GM10847 (cell line): ENCODE measurements around the gene DTD1.

Source experiments
- POLR2A ChIP-seq: IDR thresholded peaks from 2 replicates; pipeline ENCODE4 v1.6.1; 2011; ENCODE audit not compliant: insufficient read length; ENCODE audit errors: extremely low read depth

Gene DTD1, protein sequence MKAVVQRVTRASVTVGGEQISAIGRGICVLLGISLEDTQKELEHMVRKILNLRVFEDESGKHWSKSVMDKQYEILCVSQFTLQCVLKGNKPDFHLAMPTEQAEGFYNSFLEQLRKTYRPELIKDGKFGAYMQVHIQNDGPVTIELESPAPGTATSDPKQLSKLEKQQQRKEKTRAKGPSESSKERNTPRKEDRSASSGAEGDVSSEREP

DNA sequence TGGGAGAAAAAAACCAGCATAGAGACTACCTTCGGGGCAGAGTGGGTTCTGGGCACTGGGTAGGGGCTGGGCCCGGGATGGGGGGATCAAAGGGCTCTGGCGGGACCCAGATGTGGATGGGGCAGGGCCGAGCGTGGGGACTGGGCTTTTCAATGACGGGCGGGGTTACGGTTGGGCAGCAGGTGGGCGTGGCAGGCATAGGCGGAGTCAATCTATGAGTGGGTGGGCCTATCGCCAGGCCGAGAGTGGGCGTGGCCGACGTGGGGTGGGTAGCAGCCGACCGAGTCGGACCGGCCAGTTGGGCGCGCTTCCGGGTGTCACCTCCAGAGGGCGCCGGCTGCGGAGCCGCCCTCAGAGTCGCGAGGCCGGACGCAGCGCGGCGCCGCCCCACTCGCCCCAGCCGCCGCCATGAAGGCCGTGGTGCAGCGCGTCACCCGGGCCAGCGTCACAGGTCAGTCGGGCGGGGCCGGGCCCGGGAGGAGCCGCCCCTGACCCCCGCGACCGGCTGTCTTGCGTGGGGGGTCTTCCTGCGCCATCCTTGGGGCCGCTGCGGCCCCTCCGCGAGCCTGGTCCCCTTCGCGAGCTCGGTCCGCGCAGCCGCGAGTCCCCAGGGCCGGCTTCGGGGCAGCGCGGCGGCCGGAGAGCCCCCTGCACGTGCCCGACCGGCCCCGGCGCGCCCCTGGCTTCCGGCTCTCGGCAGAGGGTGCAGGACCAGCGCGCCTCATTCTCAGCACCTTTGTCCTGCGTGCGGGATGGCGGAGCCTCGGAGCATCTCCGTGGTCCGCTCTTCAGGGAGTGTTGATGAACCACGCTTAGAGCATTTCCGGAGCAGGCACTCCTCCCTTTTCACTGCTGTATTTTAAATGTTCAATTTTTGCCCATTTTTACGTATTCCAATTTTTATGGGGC, at the start of gene DTD1:
TSS of gene DTD1 (plus strand) at position 390 of the 909 bp plus-strand sequence. CDS start at position 409, 19 bp downstream.
- TF ChIP-seq POLR2A: no peak

DNA sequence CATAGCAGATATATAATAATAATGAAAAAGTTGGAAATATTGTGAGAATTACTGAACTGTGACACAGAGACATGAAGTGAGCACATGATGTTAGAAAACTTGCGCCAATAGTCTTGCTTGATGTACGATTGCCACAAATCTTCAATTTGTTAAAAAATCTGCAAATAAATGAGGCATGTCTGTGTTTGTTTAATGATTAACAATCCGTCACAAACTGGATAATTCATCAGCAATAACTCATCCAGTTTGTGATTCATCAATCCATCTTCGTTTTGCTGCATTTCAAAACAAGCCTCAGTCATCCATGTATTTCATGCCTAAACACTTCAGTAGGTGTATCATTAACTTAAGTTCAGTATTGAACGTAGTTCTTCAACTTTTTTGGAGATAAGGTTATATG, 46.1 kb upstream of the DTD1 start:
- TF ChIP-seq POLR2A: no peak

DNA sequence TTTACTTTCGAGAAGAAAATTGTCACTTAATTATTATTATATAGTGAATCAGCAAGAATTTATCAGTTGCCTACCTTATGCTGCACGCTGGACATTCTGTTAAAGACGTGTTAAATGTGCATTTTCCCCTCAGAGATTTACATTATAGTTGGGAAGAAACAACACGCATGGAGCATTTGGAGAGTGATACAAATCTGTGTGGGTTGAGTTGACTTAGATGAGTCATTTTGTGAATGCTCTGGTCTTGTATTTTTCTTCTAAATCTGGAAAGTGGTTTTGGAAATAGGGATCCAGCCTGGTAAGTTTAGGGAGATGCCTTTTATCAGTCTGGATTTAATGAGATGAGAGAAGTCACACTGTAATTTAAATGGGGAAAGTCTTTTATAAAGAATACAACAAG, 44.6 kb upstream of the DTD1 start:
- TF ChIP-seq POLR2A: no peak

DNA sequence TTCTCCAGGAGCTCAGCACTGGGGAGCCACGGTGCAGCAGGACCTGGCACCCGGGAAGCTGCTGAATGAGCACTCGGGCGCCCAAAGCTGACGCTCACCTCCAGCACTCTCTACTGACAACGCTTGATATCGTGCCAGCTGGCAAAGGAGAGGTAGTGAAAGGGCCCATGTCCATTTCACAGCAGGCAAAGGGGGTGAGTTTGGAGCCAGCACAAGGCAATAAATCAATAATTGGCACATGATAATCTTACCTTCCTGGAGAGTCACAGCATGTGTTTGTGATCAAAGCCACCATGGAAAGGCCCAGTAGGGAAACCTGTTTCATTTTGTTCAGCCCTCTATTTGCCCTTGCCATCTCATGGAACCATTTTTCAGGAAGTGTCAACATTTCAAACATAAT, 43.9 kb upstream of the DTD1 start:
- no peak for TF ChIP-seq POLR2A

DNA sequence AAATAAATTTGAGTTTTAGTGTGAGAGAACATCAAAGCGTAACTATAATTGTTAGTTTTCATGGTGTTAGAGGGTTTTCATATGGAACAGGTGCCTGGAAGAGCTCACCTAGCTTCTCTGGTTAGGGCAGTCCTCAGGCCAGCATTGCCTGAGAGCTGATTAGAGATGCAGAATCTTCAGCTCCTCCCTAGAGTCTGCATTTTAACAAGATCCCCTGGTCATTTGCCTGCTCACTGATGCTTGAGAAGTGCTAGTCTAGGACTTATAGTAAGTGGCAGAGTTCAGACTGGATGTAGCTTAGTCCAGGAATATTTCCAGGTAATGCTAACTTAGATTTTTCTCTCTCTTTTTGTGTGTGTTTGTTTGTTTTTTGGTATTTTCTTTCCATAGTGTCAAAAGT, 42.3 kb upstream of the DTD1 start:
- TF ChIP-seq POLR2A: no peak

DNA sequence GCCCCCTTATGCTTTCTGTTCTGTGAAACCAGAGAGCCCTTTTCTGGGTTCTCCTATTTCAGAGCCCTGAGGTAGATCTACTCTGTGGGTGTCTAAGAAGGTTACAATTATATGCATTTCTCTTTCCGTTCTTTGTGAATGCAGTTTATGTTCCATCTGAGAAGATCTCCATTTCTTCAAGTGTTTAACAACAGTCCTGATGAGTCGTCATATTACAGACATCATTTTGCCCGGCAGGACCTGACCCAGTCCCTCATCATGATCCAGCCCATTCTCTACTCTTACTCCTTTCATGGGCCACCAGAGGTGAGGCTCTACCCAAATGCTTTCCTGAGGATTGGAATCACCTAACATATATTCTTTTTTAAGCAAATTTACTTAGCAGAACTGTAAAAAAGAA, 39.4 kb upstream of the DTD1 start:
- TF ChIP-seq POLR2A: no peak

DNA sequence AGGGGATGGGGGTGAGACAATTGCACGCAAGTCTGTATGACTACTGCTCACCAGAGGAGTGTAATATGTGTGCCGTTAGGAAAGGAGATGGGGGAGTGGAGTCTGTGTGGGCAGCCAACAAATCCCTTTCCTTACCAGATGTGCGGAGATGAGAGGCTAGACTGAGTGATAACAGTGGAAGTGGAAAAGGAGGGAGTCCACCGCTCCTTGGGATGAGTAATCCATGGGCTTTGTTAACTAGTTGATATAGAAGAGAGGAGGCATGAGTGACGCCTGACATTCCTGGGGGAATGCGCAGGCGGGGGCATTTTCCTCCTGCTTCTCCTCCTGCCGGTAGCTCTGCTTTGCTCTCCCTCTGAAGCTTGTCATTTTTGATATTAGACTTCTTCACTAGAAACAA, 34.1 kb upstream of the DTD1 start:
- no peak for TF ChIP-seq POLR2A

DNA sequence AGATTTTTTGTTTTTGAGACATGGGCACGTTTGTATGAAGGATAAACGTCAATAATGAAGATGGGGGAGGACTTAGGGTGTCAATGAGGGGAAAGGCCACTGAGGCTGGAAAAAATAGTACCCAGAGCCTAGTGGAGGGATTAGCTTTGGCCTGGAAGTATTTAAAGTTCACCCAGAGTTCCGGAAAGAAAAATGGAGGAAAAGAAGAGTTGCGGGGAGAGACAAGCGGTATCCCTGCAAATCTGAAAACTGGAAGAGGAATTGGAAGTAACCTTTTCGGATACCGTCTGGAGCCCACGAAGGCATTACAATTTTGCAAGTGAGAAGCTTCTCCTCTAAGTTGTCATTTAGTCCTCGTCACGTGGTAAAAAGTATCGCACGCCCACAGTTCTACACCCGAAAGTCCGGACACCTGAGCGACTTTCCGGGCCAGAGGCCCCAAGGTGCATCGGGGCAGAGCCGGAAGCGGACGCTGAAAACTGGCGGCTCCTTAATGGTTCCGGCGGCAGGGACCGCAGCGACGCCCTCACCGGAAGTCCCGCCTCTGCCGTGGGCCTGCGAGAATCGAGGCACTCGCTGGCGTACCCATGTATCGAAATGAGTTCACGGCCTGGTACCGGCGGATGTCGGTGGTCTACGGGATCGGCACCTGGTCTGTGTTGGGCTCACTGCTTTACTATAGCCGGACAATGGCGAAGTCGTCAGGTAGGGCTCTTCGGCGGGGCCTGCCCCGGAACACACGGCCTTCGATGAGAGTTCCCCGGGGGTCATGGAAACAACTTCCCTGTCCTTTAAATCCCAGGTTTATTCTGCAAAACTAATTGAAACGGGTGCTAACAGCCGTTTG, 20.7 kb upstream of the DTD1 start, which contains the start of gene SMIM26:
TSS of gene SMIM26 (plus strand) at position 541 of the 847 bp plus-strand sequence. CDS start at position 588, 47 bp downstream.
- TF ChIP-seq POLR2A: peak; percentile 83

DNA sequence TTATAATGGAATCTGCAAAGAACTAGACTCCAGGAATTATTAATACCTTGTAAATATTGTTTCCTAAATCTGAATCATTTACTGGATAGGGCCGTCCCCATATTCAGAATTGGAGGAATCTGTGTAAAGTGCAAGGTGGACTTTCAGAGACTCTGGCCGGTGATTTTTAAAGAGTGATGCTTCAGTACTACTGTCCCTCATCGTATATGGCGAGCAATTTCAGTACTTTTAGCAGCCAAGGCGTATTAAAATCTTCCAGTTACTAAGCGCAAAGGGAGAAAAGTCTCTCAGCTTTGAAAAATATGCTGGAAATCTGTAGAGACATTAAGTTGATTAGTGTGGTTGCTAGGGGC, 20.1 kb upstream of the DTD1 start:
- no peak for TF ChIP-seq POLR2A

DNA sequence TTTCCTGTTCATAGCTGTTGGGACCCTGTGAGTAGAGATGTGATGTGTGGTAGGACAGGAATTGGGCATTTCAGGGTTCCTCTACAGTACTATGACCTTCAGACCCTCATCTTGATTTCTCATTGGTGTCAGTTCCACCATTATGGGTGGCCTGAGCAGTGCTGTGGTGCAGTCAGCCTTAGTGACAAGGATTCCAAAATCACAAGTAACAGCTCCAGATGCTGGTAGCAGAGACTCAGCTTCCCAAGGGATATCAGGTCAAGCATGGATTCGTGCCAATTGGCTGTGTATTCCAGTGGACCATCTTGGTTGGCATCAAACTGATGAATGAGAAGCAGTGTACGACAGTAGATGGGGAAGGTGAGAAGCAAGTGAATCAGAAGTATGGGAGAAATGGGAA, 16.8 kb upstream of the DTD1 start:
- TF ChIP-seq POLR2A: no peak

DNA sequence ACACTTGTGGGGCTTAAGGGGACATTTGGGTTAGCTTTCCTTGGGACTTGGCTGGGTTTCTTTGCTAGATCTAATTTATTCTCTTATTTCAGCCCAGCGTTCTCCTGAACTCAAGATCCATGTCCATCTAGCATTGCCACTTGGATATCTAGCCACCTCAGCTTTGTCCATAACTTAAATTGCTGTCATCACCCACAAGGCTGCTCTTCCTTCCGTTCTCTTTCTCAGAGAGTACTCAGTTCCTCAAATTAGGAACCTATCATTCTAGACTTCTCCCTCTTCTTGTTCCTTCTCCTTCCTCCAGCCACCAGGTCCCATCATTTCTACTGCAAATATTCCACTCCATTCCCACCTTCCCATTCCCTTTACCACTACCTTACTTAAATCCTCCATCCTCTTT, 16.3 kb upstream of the DTD1 start:
- TF ChIP-seq POLR2A: no peak

DNA sequence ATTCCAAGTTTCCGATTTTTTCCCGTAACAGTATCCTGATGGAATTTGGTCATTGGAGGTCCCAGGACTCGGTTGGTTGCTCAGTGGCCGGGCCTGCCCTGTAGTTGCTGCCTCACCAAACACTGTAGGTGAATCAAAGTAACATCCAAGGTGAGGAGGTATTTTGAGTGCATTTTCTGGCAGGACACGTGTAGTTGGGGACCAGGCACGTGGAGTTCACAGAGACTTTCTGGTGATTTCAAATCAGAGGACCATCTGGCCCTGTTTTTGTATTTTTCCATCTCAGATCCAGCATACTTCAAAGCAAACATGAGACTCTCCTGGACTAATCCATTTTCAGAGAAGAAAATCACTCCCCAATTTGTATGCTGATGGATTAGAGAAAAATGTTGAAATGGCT, 9.9 kb upstream of the DTD1 start:
- TF ChIP-seq POLR2A: no peak

DNA sequence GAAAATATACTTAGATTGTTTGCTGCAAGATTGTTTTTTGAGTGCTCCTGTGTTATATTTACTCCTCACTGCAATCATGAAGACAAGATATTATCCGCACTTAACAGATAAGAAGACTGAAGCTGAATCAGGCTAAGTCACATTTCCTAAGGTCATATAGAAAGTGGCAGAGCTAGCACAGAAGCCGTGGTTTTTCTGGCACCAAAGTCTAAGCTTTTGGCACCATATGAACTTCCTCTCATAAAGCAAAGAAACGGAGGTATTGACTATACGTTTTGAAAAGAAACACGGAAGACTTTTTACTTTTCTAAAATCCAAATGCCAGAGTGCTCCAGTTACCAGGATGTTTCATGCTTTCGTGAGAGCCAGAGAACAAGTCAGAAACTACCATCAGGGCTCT, 9.3 kb upstream of the DTD1 start:
- no peak for TF ChIP-seq POLR2A

DNA sequence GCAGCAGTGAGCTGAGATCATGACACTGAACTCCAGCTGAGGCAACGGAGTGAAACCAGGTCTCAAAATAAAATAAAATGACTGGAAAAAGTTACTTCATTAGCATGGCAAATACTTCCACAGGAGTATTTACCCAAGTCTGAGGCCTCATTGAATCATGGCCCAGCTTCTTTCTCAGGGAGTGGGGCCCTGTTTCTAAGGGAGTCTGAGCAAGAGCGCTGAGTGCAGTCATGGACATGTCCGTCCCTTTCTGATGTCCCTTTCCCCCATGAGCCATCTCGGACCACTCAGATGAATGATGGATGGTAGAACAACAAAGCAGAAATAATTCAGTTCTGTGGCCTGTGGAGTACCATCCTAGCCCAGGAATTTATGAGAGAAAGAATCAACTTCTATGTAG, 7.8 kb upstream of the DTD1 start:
- TF ChIP-seq POLR2A: no peak

DNA sequence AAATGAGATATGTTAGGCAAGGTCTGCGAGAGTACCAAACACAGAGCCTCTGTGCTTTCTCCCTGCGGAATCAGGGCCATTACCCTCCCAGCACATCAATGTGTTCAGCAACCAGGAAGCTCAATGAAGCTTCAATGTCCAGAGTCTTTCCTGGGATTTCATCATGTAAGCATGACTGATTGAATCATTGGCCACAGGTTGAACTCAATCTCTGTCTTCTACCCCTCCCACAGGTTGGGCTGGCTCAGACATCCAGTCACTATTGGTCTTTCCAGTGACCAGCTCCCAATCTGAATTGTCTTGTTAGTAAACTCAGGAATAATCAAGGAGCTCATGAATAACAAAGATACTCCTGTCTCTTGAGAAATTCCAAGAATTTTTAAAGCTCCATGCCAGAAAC, 2.7 kb upstream of the DTD1 start:
- TF ChIP-seq POLR2A: no peak

DNA sequence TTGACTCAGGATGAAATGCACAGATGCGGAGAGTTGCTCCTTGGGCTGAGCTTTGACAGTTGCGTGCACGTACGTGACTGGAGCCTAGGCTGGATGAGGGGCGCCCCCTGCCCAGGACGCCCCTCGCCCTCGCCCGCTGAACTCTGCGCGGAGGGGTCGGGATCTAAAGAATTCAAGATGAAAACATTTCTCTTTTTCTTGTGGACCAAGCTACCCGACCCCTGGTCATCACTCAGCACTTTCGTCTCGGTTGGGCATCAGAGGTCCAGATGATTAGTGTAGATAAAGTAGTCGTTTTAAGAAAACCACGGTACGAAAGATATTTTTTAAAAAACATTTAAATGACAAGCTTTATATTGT, 700 bp downstream of the DTD1 start:
- no peak for TF ChIP-seq POLR2A
